IPS DF 6.9 (cell line): ENCODE measurements around the gene CELF1.
"Not testable (repeated sequence)": the region's sequence is repeated elsewhere in the genome, so short reads cannot be mapped to it uniquely, and the experiment has no call there.

ENCODE experiments used
- DNase-seq: peaks from one replicate; pipeline ENCODE4 v3.0.0-alpha.2; 2013; ENCODE audit warnings: low read depth, low spot score
- H3K27ac ChIP-seq: one replicate; pipeline ENCODE4 v1.5.1; 2013; ENCODE audit warnings: low read length, control low read depth
- H3K27me3 ChIP-seq: 2 replicates; pipeline ENCODE4 v1.6.1; 2013; ENCODE audit warnings: mild to moderate bottlenecking, low read length; ENCODE audit not compliant: control insufficient read depth, insufficient read depth
- H3K36me3 ChIP-seq: 2 replicates; pipeline ENCODE4 v1.6.1; 2013; ENCODE audit warnings: low read length; ENCODE audit not compliant: control insufficient read depth, insufficient read depth
- H3K4me1 ChIP-seq: 2 replicates; pipeline ENCODE4 v1.6.1; 2013; ENCODE audit warnings: low read length; ENCODE audit not compliant: control insufficient read depth, insufficient read depth
- H3K4me3 ChIP-seq: 2 replicates; pipeline ENCODE4 v1.5.1; 2013; ENCODE audit warnings: mild to moderate bottlenecking, low read length
- H3K9me3 ChIP-seq: 2 replicates; pipeline ENCODE4 v1.6.1; 2013; ENCODE audit warnings: low read length, inconsistent platforms; ENCODE audit not compliant: control insufficient read depth, insufficient read depth
- WGBS: extraction: QIAGEN DNeasy Blood & Tissue Kit; methylation state at CpG from one replicate; pipeline ENCODE4 v1.1.7; 2013; ENCODE audit warnings: mixed read lengths, missing lambda C conversion rate; ENCODE audit not compliant: insufficient read length, insufficient coverage; 5-methylcytosine and 5-hydroxymethylcytosine counted together

CELF1 gene

DNA sequence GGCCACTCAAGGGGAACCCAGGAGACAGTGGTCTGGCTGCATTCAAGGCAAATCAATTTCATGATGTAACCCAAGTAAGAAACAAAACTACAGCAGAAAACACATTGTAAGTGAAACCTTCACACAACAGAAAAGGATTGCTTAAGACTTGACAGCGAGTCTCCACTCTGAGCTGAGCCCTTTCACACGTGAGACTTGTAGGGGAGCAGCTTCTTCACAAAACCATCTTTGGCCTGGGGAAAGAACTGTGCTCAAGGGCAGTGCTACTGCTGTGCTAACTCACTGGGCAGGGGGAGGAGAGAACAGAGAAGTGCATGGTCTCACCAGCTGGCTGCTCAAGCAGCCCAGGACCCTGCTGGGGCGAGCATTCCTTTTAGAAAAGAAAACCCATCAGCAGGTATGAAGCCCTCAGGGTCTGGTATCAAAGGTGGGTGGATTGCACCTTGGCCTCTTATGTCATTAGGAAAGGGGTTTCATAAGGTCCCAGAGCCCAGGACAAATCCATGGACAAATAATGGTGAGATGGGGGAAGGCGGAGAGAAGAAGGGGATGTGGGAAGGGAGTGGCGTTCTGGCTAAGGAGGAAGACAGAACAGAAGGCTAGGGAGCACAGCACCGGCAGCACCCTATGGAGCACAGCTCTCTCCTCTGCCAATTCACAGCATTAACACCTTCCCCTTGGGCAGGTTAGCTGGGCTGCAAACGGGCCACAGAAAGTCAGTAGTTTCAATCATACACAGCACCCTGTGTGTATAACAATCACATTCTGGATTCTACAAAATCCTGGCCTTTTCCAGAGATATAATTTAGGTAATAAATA, 83.4 kb downstream of the CELF1 start:
- Histone ChIP-seq H3K4me3 (no peak overlapping the region), H3K9me3 (no peaks in the 10 kb centered on the region), H3K4me1 (peaks cover 7% of the 10 kb centered on the region; the same call in 1 of the 2 replicates), H3K27ac (no peak overlapping the region), H3K27me3 (no peaks in the 10 kb centered on the region), H3K36me3 (peaks cover 19% of the 10 kb centered on the region)
- DNase-seq: no peak
- WGBS: no CpG with 5 or more reads among the region's 7 CpGs

DNA sequence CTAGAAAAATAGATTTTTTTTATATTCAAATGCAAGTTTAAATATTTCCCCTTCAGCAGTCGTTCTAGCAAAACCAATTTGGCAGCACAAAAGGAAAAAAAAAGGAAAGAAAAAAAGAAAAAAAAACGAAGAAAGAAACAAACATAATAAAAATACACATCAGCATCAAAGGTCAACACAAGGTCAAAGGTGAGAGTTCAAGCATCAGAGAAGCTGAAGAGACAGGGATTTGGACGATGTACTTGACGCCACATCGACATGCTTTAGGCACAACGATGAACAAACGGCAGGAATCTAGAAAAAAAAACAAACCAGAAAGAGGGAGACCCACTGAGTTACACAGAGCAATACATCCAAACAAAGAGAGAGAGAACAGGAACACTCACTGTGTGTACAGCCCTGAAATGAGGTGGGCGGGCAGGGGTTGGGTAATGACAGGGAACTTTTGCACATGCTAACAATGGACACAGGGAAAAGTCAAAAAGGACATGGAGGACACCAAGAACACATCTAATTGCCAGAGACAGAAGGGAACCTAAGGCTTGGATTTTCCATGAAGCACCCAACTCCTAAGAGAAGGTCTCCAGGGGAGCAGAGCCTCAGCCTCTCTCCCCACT, 84.2 kb downstream of the CELF1 start:
- Histone ChIP-seq H3K9me3 (no peaks in the 10 kb centered on the region), H3K4me3 (no peak overlapping the region), H3K27ac (no peak overlapping the region), H3K36me3 (peaks cover 19% of the 10 kb centered on the region), H3K4me1 (peaks cover 7% of the 10 kb centered on the region; the same call in 1 of the 2 replicates), H3K27me3 (no peaks in the 10 kb centered on the region)
- no CpG with 5 or more reads among the region's 8 CpGs for WGBS
- no peak for DNase-seq

DNA sequence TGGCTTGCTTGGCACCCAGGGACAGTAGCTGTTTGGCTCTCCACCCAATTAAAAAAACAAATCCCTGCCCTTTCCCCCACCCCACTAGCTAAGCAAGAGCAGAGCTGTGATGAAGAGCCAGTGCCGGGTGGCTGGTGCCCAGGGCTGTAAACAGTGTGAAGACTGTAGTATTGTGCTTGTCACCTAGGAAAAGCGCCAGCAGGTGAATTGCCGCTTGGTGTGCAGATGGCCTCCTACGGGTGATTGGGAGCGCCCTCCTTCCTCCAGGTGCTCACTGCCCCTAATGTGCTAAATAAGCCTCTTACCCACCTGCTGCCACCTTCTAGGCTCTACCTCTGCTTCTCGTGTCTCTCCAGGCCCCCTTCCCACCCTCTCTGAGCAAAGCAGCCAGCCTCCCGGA, 85.6 kb downstream of the CELF1 start:
- H3K27me3 ChIP-seq: no peaks in the 10 kb centered on the region
- H3K4me3 ChIP-seq: no peak overlapping the region
- peaks cover 12% of the 10 kb centered on the region for H3K36me3 ChIP-seq
- H3K4me1 ChIP-seq: peaks cover 7% of the 10 kb centered on the region; the same call in 1 of the 2 replicates
- DNase-seq: no peak
- no peak overlapping the region for H3K27ac ChIP-seq
- no peaks in the 10 kb centered on the region for H3K9me3 ChIP-seq
- no CpG with 5 or more reads among the region's 7 CpGs for WGBS

DNA sequence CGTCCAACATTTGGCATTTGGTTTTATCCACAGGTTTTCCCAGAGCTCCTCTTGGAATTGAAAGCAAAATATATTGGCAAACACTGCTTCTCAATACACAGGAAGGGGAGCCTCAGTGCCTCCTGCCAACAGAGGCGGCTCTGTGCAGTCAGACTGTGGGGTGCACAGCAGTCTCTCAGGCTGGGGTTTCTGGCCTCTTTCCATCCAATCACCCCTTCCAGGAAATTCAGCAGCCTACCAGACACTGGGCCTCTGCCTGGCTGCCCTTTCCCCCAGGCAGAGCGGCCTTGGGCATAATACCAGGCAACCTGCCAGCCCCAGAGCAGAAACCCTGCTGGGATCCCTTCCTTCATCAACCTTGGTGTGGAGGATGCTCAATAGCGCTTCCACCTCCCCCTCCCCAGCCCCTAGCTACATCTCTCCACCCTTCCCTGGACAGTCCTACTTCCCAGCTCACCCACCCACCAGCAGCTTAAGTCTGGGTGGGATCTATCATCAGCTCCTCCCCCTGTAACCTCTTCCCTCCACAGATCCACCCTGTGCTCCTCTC, 86.2 kb downstream of the CELF1 start:
- WGBS: no CpG with 5 or more reads among the region's 4 CpGs
- no peak for DNase-seq
- no peaks in the 10 kb centered on the region for H3K9me3 ChIP-seq
- no peaks in the 10 kb centered on the region for H3K27me3 ChIP-seq
- H3K4me3 ChIP-seq: no peak overlapping the region
- H3K27ac ChIP-seq: no peak overlapping the region
- peaks cover 9% of the 10 kb centered on the region for H3K36me3 ChIP-seq
- H3K4me1 ChIP-seq: peaks cover 7% of the 10 kb centered on the region; the same call in 1 of the 2 replicates

DNA sequence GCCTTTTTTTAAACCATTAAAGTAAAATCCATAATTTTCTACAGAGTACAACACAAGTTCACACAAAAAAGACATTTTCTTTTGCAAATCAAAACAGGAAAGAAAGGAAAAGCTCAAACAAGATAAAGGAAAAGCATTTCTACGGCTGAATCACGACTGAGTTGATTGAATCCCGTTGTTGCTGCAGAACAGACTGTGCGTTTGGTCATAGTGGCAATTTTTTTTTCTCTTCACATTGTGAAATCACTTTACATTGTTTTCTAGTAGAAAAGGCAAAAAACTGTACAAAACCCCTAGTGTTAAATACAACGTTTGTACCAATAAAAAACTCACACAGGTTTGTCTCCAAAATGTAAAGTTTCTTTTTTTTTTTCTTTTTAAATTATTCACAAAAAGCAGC, 86.7 kb downstream of the CELF1 start:
- H3K4me3 ChIP-seq: no peak overlapping the region
- no peaks in the 10 kb centered on the region for H3K27me3 ChIP-seq
- H3K4me1 ChIP-seq: peaks cover 7% of the 10 kb centered on the region; the same call in 1 of the 2 replicates
- no CpG with 5 or more reads among the region's 5 CpGs for WGBS
- no peak overlapping the region for H3K27ac ChIP-seq
- H3K9me3 ChIP-seq: no peaks in the 10 kb centered on the region
- H3K36me3 ChIP-seq: peaks cover 5% of the 10 kb centered on the region
- DNase-seq: no peak

DNA sequence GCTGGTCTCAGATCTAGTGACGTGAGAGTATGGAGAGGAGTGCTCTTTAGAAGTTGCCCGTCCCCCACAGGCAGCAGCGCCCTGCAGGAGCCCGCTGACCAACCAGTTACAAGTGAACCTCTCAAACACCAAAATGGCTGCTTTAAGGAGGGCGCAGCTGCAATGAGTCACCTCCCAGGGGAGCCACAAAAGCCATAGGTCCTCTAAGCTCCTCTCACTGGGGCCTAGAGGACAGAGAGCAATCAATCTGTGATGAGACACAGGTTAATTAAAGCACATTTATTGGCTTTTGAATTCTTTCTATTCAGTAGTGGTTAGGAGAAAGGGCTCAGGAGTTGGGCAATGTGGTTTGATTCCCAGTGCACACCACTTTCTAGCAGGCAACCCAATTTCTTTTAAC, 88.4 kb downstream of the CELF1 start:
- H3K4me1 ChIP-seq: peaks cover 5% of the 10 kb centered on the region; the same call in 1 of the 2 replicates
- H3K9me3 ChIP-seq: no peaks in the 10 kb centered on the region
- DNase-seq: no peak
- WGBS: no CpG with 5 or more reads among the region's 5 CpGs
- no peaks in the 10 kb centered on the region for H3K27me3 ChIP-seq
- H3K4me3 ChIP-seq: no peak overlapping the region
- H3K36me3 ChIP-seq: no peaks in the 10 kb centered on the region; the same call in 1 of the 2 replicates
- H3K27ac ChIP-seq: no peak overlapping the region

DNA sequence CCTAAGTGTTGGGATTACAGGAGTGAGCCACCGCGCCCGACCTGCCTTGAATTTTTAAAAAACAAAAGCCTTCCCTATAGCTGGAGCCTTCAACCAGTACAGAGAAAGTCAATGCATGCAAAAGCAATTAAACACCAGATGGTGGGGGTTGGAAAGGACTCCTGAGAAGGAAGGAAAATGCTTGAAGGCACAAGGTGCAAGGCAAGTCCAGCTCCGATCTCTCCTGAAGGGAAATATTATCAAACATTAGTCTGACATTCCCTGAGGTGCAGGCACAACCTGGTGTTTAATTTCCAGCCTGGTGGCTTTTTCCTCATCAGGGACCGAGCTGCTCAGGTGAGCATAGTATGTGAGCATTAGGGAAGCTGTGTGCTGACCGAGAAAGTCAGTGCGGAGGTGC, 91.1 kb downstream of the CELF1 start:
- Histone ChIP-seq H3K9me3 (no peaks in the 10 kb centered on the region), H3K27ac (no peak overlapping the region), H3K4me1 (peaks cover 2% of the 10 kb centered on the region; the same call in 1 of the 2 replicates), H3K27me3 (no peaks in the 10 kb centered on the region), H3K36me3 (no peaks in the 10 kb centered on the region), H3K4me3 (no peak overlapping the region)
- DNase-seq: no peak
- no CpG with 5 or more reads among the region's 7 CpGs for WGBS

DNA sequence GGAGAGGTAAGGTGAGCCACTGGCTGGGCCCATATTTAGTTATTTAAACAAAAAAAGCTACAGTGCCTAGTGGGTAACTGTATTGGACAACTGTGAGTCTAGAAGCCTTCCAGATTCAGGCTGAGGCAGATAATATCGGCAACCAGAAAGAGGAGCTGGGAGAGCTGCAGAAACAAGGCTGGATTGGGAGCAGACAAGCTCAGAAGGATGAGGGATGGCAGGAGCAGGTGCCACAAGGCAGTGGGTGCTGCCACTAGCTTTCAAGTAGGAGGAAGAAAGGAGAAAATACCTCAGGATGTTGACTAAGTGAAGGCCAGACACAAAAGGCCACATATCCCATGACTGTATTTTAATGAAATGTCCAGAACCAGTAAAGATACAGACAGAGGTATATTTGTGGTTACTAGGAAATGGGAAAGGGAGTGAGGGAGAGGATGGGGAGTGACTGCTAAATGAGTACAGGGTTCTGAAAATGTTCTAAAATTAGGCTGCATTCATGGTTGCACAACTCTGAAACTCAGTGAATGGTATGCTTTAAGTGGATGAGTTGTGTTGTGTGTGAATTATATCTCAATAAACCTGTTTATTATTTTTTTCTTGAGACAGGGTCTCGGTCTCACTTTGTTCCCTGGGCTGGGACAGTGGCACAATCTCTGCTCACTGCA, 92.2 kb downstream of the CELF1 start:
- DNase-seq: no peak
- Histone ChIP-seq H3K4me1 (no peaks in the 10 kb centered on the region), H3K36me3 (no peaks in the 10 kb centered on the region), H3K27ac (no peak overlapping the region), H3K9me3 (no peaks in the 10 kb centered on the region), H3K4me3 (no peak overlapping the region), H3K27me3 (no peaks in the 10 kb centered on the region)
- WGBS: no CpG with 5 or more reads among the region's 2 CpGs

DNA sequence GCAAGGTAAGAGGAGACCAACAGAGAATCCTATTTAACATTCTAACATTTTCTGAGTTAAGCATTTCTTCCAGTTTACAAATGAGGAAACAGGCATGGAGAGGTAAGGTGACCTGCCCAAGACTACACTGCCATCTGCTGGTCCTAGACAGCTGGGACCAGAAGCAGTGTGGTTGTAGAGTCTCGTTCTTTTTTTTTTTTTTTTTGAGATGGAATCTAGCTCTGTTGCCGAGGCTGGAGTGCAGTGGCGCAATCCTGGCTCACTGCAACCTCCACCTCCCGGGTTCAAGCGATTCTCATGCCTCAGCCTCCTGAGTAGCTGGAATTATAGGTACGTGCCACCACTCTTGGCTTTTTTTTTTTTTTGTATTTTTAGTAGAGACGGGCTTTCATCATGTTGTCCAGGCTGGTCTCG, 98.7 kb downstream of the CELF1 start:
- peak; percentile 55 for DNase-seq
- not testable (repeated sequence) for H3K4me3 ChIP-seq, H3K4me1 ChIP-seq, H3K27me3 ChIP-seq, H3K27ac ChIP-seq, H3K36me3 ChIP-seq, H3K9me3 ChIP-seq
- no CpG with 5 or more reads among the region's 8 CpGs for WGBS

DNA sequence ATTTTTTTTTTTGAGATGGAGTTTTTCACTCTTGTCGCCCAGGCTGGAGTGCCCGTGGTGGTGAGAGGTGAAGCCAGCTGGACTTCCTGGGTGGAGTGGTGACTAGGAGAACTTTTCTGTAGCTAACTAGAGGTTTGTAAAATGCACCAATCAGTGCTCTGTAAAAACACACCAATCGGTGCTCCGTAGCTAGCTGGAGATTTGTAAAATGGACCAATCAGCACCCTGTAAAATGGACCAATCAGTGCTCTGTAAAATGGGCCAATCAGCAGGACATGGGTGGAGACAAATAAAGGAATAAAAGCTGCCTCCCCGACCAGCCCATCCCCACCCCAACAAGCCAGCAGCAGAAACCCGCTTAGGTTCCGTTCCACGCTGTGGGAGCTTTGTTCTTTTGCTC, 99.6 kb downstream of the CELF1 start:
- no peak overlapping the region for H3K4me3 ChIP-seq
- H3K36me3 ChIP-seq: no peaks in the 10 kb centered on the region
- no peaks in the 10 kb centered on the region for H3K4me1 ChIP-seq
- no peak for DNase-seq
- H3K9me3 ChIP-seq: no peaks in the 10 kb centered on the region
- no peaks in the 10 kb centered on the region for H3K27me3 ChIP-seq
- no peak overlapping the region for H3K27ac ChIP-seq
- no CpG with 5 or more reads among the region's 8 CpGs for whole genome bisulfite sequencing
